Activated CD8-positive, alpha-beta T cell treated with anti-CD3 and anti-CD28 coated beads for 36 hours (primary cell): ENCODE data around the gene PKP3. TPM values are rescaled to one million over a fixed set of nuclear protein-coding genes. Genes with fewer than 3 reads are reported as not detected.

ENCODE experiments used
- ATAC-seq: fragments of 200-7000 bp; cut with Tn5 transposase; one replicate; pipeline ENCODE4 v1.10.0; 2021; ENCODE audit warnings: mild to moderate bottlenecking, moderate library complexity
- CTCF ChIA-PET: fragments of 350-600 bp; sonication (Branson Sonifier 250); formaldehyde crosslinking; loops from one replicate; lab custom pipeline; 2021; ENCODE audit warnings: antibody characterized with exemption; lab: Charles Lee
- POLR2A ChIA-PET: fragments of 350-600 bp; sonication (Branson Sonifier 250); formaldehyde crosslinking; loops from one replicate; lab custom pipeline; 2021; ENCODE audit warnings: antibody characterized with exemption; lab: Charles Lee
- DNase-seq: peaks from one replicate; pipeline ENCODE4 v3.0.0-alpha.2; 2020
- H3K27ac Mint-ChIP-seq: one replicate; pipeline ENCODE4 v1.8.0; 2021; ENCODE audit warnings: mild to moderate bottlenecking, mixed read lengths
- H3K27me3 Mint-ChIP-seq: one replicate; pipeline ENCODE4 v1.8.0; 2021; ENCODE audit warnings: mixed read lengths
- H3K36me3 Mint-ChIP-seq: one replicate; pipeline ENCODE4 v1.8.0; 2021; ENCODE audit warnings: low read depth, mixed read lengths
- H3K4me1 Mint-ChIP-seq: one replicate; pipeline ENCODE4 v1.8.0; 2021; ENCODE audit warnings: low read depth, mixed read lengths
- H3K4me3 Mint-ChIP-seq: one replicate; pipeline ENCODE4 v1.8.0; 2021; ENCODE audit warnings: mild to moderate bottlenecking, moderate library complexity, mixed read lengths
- H3K9me3 Mint-ChIP-seq: one replicate; pipeline ENCODE4 v1.8.0; 2021; ENCODE audit warnings: mixed read lengths
- CTCF ChIP-seq: fragments of 200-600 bp; IDR thresholded peaks from one replicate; pipeline ENCODE4 v1.8.0; 2022; ENCODE audit warnings: antibody characterized with exemption, mild to moderate bottlenecking
- intact Hi-C: fragments of 100-400 bp; cut with micrococcal nuclease; formaldehyde crosslinking; loops from one replicate; pipeline ENCODE4 v1.10.0; 2022
- total RNA-seq, 2 experiments: library from RNA; stranded (reverse); gene quantifications; one replicate each; pipeline ENCODE4 v1.2.3, GENCODE V29; 2021

PKP3 gene
- total RNA-seq, 2 experiments from 2014 or later: 0.18 TPM; not detected in 1

- no peaks in the 10 kb centered on the region for H3K36me3 Mint-ChIP-seq
- DNase-seq: peak; percentile 96
- peaks cover 5% of the 10 kb centered on the region for H3K4me1 Mint-ChIP-seq
- TF ChIP-seq CTCF: no peak
- peak; percentile 91 for ATAC-seq
- ChIA-PET CTCF (interaction anchor here (0.9 to 3.5 kb wide), 5 partner anchors 10 to 102 kb away, joined by 3 to 26 read pairs (median 3); partner anchors contain the start of gene RNH1), POLR2A (interaction anchor here (0.5 to 2.7 kb wide), 11 partner anchors 9 to 171 kb away, joined by 3 to 9 read pairs (median 3); partner anchors contain the start of genes PSMD13, PTDSS2, RNH1 and SIRT3)
- no peaks in the 10 kb centered on the region for H3K27me3 Mint-ChIP-seq
- H3K4me3 Mint-ChIP-seq: peak overlapping the region; percentile 27
- intact Hi-C loops: no loop called here
- no peak overlapping the region for H3K27ac Mint-ChIP-seq
- H3K9me3 Mint-ChIP-seq: no peaks in the 10 kb centered on the region
Measured at GRCh38 chr11:406796-407650, 13.0 kb downstream of the PKP3 start.

GRCh38 chr11:407651-408123 is 13.7 kb downstream of the PKP3 start:
- DNase-seq (no peak), ATAC-seq (no peak)
- ChIA-PET CTCF (interaction anchor here (0.9 to 3.5 kb wide), 3 partner anchors 38 to 99 kb away, joined by 3 to 26 read pairs (median 3); partner anchors contain the start of gene RNH1), POLR2A (interaction anchor here (0.7 to 2.7 kb wide), 4 partner anchors 9 to 95 kb away, joined by 3 to 9 read pairs (median 3); partner anchors contain the start of gene PTDSS2)
- H3K27ac Mint-ChIP-seq: no peak overlapping the region
- no peak overlapping the region for H3K4me3 Mint-ChIP-seq
- peaks cover 5% of the 10 kb centered on the region for H3K4me1 Mint-ChIP-seq
- TF ChIP-seq CTCF: no peak
- no peaks in the 10 kb centered on the region for H3K27me3 Mint-ChIP-seq
- intact Hi-C loops: no loop called here
- no peaks in the 10 kb centered on the region for H3K9me3 Mint-ChIP-seq
- H3K36me3 Mint-ChIP-seq: no peaks in the 10 kb centered on the region

- no peak overlapping the region for H3K4me3 Mint-ChIP-seq
- H3K36me3 Mint-ChIP-seq: no peaks in the 10 kb centered on the region
- no peak for TF ChIP-seq CTCF
- H3K4me1 Mint-ChIP-seq: peaks cover 10% of the 10 kb centered on the region
- no peak overlapping the region for H3K27ac Mint-ChIP-seq
- ATAC-seq (no peak), DNase-seq (no peak)
- CTCF ChIA-PET: interaction anchor here (3.5 kb wide), 1 partner anchor 40 kb away, joined by 26 read pairs; no protein-coding TSS in a partner anchor
- H3K27me3 Mint-ChIP-seq: no peaks in the 10 kb centered on the region
- POLR2A ChIA-PET: interaction anchor here (0.7 to 2.7 kb wide), 4 partner anchors 8 to 53 kb away, joined by 3 to 9 read pairs (median 4); partner anchors contain the start of gene PTDSS2
- H3K9me3 Mint-ChIP-seq: no peaks in the 10 kb centered on the region
- intact Hi-C loops: no loop called here
Measured at GRCh38 chr11:408154-409007, 14.4 kb downstream of the PKP3 start.

GRCh38 chr11:409008-409599 is 15.1 kb downstream of the PKP3 start:
- H3K9me3 Mint-ChIP-seq: no peaks in the 10 kb centered on the region
- TF ChIP-seq CTCF: no peak
- DNase-seq (no peak), ATAC-seq (no peak)
- ChIA-PET CTCF (interaction anchor here (0.7 to 3.5 kb wide), 2 partner anchors 10 to 40 kb away, joined by 3 to 26 read pairs; no protein-coding TSS in a partner anchor), POLR2A (interaction anchor here (1.6 kb wide), 1 partner anchor 39 kb away, joined by 6 read pairs; no protein-coding TSS in a partner anchor)
- intact Hi-C loops: no loop called here
- no peaks in the 10 kb centered on the region for H3K27me3 Mint-ChIP-seq
- H3K27ac Mint-ChIP-seq: no peak overlapping the region
- peaks cover 12% of the 10 kb centered on the region for H3K4me1 Mint-ChIP-seq
- no peaks in the 10 kb centered on the region for H3K36me3 Mint-ChIP-seq
- H3K4me3 Mint-ChIP-seq: no peak overlapping the region
